A673 (cell line): Measurements from ENCODE around the gene MAFF. TPM values are rescaled to one million over a fixed set of nuclear protein-coding genes. Genes with fewer than 3 reads are reported as not detected.

ENCODE experiments used
- BruUV-seq: library from RNA; stranded (reverse); fragments of 400-500 nt; replicated peaks from 2 replicates; lab custom pipeline; 2021; lab: Mats Ljungman, UMichigan
- CTCF ChIA-PET: fragments of 300-600 bp; sonication (Branson Sonifier 250); formaldehyde crosslinking; loops from one replicate; lab custom pipeline; 2022; ENCODE audit warnings: antibody characterized with exemption; lab: Charles Lee
- POLR2A ChIA-PET: fragments of 300-600 bp; sonication (Branson Sonifier 250); formaldehyde crosslinking; loops from one replicate; lab custom pipeline; 2022; ENCODE audit warnings: antibody characterized with exemption; ENCODE audit not compliant: low non-redundant PET; lab: Charles Lee
- DNase-seq: peaks from one replicate; pipeline ENCODE4 v3.0.0-alpha.2; 2015; ENCODE audit warnings: low spot score
- H3K27ac ChIP-seq: fragments of 200-600 bp; sonication (generic); 2 replicates; pipeline ENCODE4 v1.5.1; 2016; ENCODE audit warnings: mixed run types, low read depth, mild to moderate bottlenecking, mixed read lengths, antibody characterized with exemption, low read length; ENCODE audit not compliant: poor library complexity, severe bottlenecking
- H3K27me3 ChIP-seq: fragments of 200-600 bp; sonication (generic); replicated peaks from 2 replicates; pipeline ENCODE4 v1.6.1; 2017; ENCODE audit warnings: mixed run types, low read depth, mild to moderate bottlenecking, mixed read lengths, antibody characterized with exemption, low read length; ENCODE audit not compliant: insufficient read depth, poor library complexity
- H3K36me3 ChIP-seq: fragments of 200-600 bp; sonication (generic); 2 replicates; pipeline ENCODE4 v1.6.1; 2016; ENCODE audit warnings: mixed run types, mild to moderate bottlenecking, mixed read lengths, antibody characterized with exemption, low read length; ENCODE audit not compliant: insufficient read depth, poor library complexity, severe bottlenecking
- H3K4me1 ChIP-seq: fragments of 200-600 bp; sonication (generic); 2 replicates; pipeline ENCODE4 v1.6.1; 2017; ENCODE audit warnings: mixed run types, mild to moderate bottlenecking, mixed read lengths, antibody characterized with exemption, low read length; ENCODE audit not compliant: insufficient read depth, poor library complexity, severe bottlenecking
- H3K4me3 ChIP-seq: fragments of 200-600 bp; sonication (generic); 2 replicates; pipeline ENCODE4 v1.5.1; 2016; ENCODE audit warnings: low read depth, mixed run types, mild to moderate bottlenecking, mixed read lengths, low read length; ENCODE audit not compliant: poor library complexity, severe bottlenecking
- H3K9me3 ChIP-seq: fragments of 200-600 bp; sonication (generic); 2 replicates; pipeline ENCODE4 v1.6.1; 2016; ENCODE audit warnings: mixed run types, low read depth, mild to moderate bottlenecking, mixed read lengths, antibody characterized with exemption, low read length; ENCODE audit not compliant: poor library complexity, severe bottlenecking
- CTCF ChIP-seq: fragments of 300-800, 200-600 bp; sonication (generic); conservative IDR thresholded peaks from 2 replicates; pipeline ENCODE4 v1.5.1; 2017; ENCODE audit warnings: low read depth, mild to moderate bottlenecking, antibody characterized with exemption, low read length, moderate library complexity, mixed read lengths
- EZH2 ChIP-seq: fragments of 200-600 bp; sonication (generic); IDR thresholded peaks from 2 replicates; pipeline ENCODE4 v1.6.1; 2017; ENCODE audit warnings: borderline replicate concordance, low read depth, mild to moderate bottlenecking, mixed read lengths, antibody characterized with exemption, low read length; ENCODE audit not compliant: poor library complexity, severe bottlenecking
- intact Hi-C: fragments of 100-400 bp; cut with micrococcal nuclease; formaldehyde crosslinking; loops from one replicate; pipeline ENCODE4 v1.10.0; 2022; ENCODE audit not compliant: unreplicated experiment
- total RNA-seq: library from RNA; stranded (reverse); gene quantifications from 2 replicates; pipeline ENCODE4 v1.2.3, GENCODE V29; 2021

MAFF gene
- total RNA-seq, 1 experiment from 2014 or later = 6.3 TPM

GRCh38 chr22:38155703-38156102 lies 46.1 kb upstream of the MAFF start:
- no peak overlapping the region for H3K4me3 ChIP-seq
- no peaks in the 10 kb centered on the region for H3K4me1 ChIP-seq
- intact Hi-C loops = no loop called here
- no peak overlapping the region for H3K27ac ChIP-seq
- ChIA-PET CTCF (no interaction called here), POLR2A (no interaction called here)
- H3K27me3 ChIP-seq = no peaks in the 10 kb centered on the region
- no peaks in the 10 kb centered on the region for H3K36me3 ChIP-seq
- BruUV-seq = no TSS peak
- TF ChIP-seq EZH2 (no peak), CTCF (no peak)
- H3K9me3 ChIP-seq = no peaks in the 10 kb centered on the region
- no peak for DNase-seq

GRCh38 chr22:38162881-38163843 lies 38.6 kb upstream of the MAFF start:
- intact Hi-C loops = no loop called here
- no TSS peak for BruUV-seq
- Histone ChIP-seq H3K4me3 (no peak overlapping the region), H3K27me3 (no peaks in the 10 kb centered on the region), H3K4me1 (peaks cover 7% of the 10 kb centered on the region), H3K36me3 (peaks cover 12% of the 10 kb centered on the region), H3K9me3 (no peaks in the 10 kb centered on the region), H3K27ac (no peak overlapping the region)
- ChIA-PET CTCF (no interaction called here), POLR2A (no interaction called here)
- TF ChIP-seq EZH2 (no peak), CTCF (no peak)
- DNase-seq = no peak

- H3K27me3 ChIP-seq = no peaks in the 10 kb centered on the region
- ChIA-PET POLR2A (no interaction called here), CTCF (interaction anchor here (0.5 kb wide), 1 partner anchor 28 kb away, joined by 5 read pairs; no protein-coding TSS in a partner anchor)
- no peak for TF ChIP-seq CTCF
- no peak for TF ChIP-seq EZH2
- peaks cover 12% of the 10 kb centered on the region for H3K36me3 ChIP-seq
- no TSS peak for BruUV-seq
- no peak overlapping the region for H3K27ac ChIP-seq
- H3K9me3 ChIP-seq = no peaks in the 10 kb centered on the region
- peaks cover 7% of the 10 kb centered on the region for H3K4me1 ChIP-seq
- no peak overlapping the region for H3K4me3 ChIP-seq
- DNase-seq = no peak
- intact Hi-C loops = no loop called here
Measured at GRCh38 chr22:38163844-38164550, 37.8 kb upstream of the MAFF start.
